Suprapubic skin (tissue), 4 donors: Measurements from ENCODE around the gene PEMT. TPM values are rescaled to one million over a fixed set of nuclear protein-coding genes. Genes with fewer than 3 reads are reported as not detected.

ENCODE experiments used
- DNase-seq, 2 donors: peaks; one replicate each; pipeline ENCODE4 v3.0.0-alpha.2; 2019; ENCODE audit warnings: low spot score in 2 of 2
- H3K27ac ChIP-seq: fragments of 200-600 bp; sonication (generic); one replicate; pipeline ENCODE4 v1.5.1; 2019
- H3K27me3 ChIP-seq: fragments of 200-600 bp; sonication (generic); one replicate; pipeline ENCODE4 v1.5.1; 2019
- H3K36me3 ChIP-seq: fragments of 200-600 bp; sonication (generic); one replicate; pipeline ENCODE4 v1.5.1; 2019
- H3K4me1 ChIP-seq: fragments of 200-600 bp; sonication (generic); one replicate; pipeline ENCODE4 v1.5.1; 2019
- H3K4me3 ChIP-seq: fragments of 200-600 bp; sonication (generic); one replicate; pipeline ENCODE4 v1.5.1; 2019; ENCODE audit warnings: mild to moderate bottlenecking
- H3K9me3 ChIP-seq: fragments of 200-600 bp; sonication (generic); one replicate; pipeline ENCODE4 v1.5.1; 2019
- CTCF ChIP-seq, 2 donors: fragments of 200-600 bp in 1 of 2; fragments of 450-650 bp in 1 of 2; sonication (generic) in 1 of 2; IDR thresholded peaks; one replicate each; pipeline ENCODE4 v1.5.1; 2016 to 2019; ENCODE audit warnings: antibody characterized with exemption in 2 of 2, mild to moderate bottlenecking in 1 of 2, moderate library complexity in 1 of 2
- EP300 ChIP-seq: sonication (generic); formaldehyde crosslinking; IDR thresholded peaks from one replicate; pipeline ENCODE4 v1.6.1; 2017; ENCODE audit warnings: antibody characterized with exemption
- POLR2A ChIP-seq, 2 donors: fragments of 450-650 bp; IDR thresholded peaks; one replicate each; pipeline ENCODE4 v1.6.1; 2017; ENCODE audit warnings: antibody characterized with exemption in 2 of 2, mild to moderate bottlenecking in 2 of 2, moderate library complexity in 2 of 2
- POLR2AphosphoS5 ChIP-seq, 3 donors: sonication (generic); formaldehyde crosslinking; IDR thresholded peaks; one replicate each; pipeline ENCODE4 v1.6.1; 2017; ENCODE audit warnings: antibody characterized with exemption in 3 of 3
- WGBS: methylation state at CpG from one replicate; pipeline ENCODE4 v1.1.5; 2018; 5-methylcytosine and 5-hydroxymethylcytosine counted together
- total RNA-seq, 4 donors: library from RNA; depleted of rRNA; stranded (reverse); fragments of >200 nt; gene quantifications; one replicate each; pipeline ENCODE4 v1.1.0, GENCODE V29; 2016

PEMT gene
- total RNA-seq, 4 donors from 2014 or later = 25.7 to 60.6 (median 50.0) TPM

GRCh38 chr17:17564896-17565295 is 26.6 kb downstream of the PEMT start:
- TF ChIP-seq POLR2A (IDR thresholded peaks at IDR 0.05) (no peak), CTCF (IDR thresholded peaks at IDR 0.05) (no peak), POLR2AphosphoS5 (IDR thresholded peaks at IDR 0.05) (no peak), EP300 (no peak)
- H3K4me3 ChIP-seq = no peak overlapping the region
- H3K27ac ChIP-seq = no peak overlapping the region
- peaks cover 69% of the 10 kb centered on the region for H3K4me1 ChIP-seq
- no peaks in the 10 kb centered on the region for H3K9me3 ChIP-seq
- DNase-seq = no peak
- no peaks in the 10 kb centered on the region for H3K27me3 ChIP-seq
- 77% methylated on average over 2 of the region's 5 CpGs for WGBS
- no peaks in the 10 kb centered on the region for H3K36me3 ChIP-seq

GRCh38 chr17:17564323-17564722 is 27.2 kb downstream of the PEMT start:
- WGBS = 97% methylated on average over 4 of the region's 4 CpGs
- H3K4me3 ChIP-seq = no peak overlapping the region
- no peak overlapping the region for H3K27ac ChIP-seq
- H3K9me3 ChIP-seq = no peaks in the 10 kb centered on the region
- peaks cover 63% of the 10 kb centered on the region for H3K4me1 ChIP-seq
- no peak for TF ChIP-seq POLR2AphosphoS5 (IDR thresholded peaks at IDR 0.05)
- H3K36me3 ChIP-seq = no peaks in the 10 kb centered on the region
- DNase-seq = no peak
- H3K27me3 ChIP-seq = no peaks in the 10 kb centered on the region

GRCh38 chr17:17563530-17563929 is 28.0 kb downstream of the PEMT start:
- 98% methylated on average over 8 of the region's 13 CpGs for WGBS
- no peaks in the 10 kb centered on the region for H3K36me3 ChIP-seq

GRCh38 chr17:17562146-17562511 is 29.4 kb downstream of the PEMT start:
- WGBS = 50% methylated on average over 10 of the region's 15 CpGs
- peak overlapping the region; percentile 76 for H3K27ac ChIP-seq
- H3K9me3 ChIP-seq = no peaks in the 10 kb centered on the region
- TF ChIP-seq EP300 = no peak
- TF ChIP-seq CTCF (IDR thresholded peaks at IDR 0.05) = no peak
- TF ChIP-seq POLR2A (IDR thresholded peaks at IDR 0.05) = no peak
- TF ChIP-seq POLR2AphosphoS5 (IDR thresholded peaks at IDR 0.05) = no peak
- H3K4me3 ChIP-seq = no peak overlapping the region
- no peaks in the 10 kb centered on the region for H3K27me3 ChIP-seq
- DNase-seq = no peak
- peaks cover 43% of the 10 kb centered on the region for H3K4me1 ChIP-seq
- no peaks in the 10 kb centered on the region for H3K36me3 ChIP-seq

More at GRCh38 chr17:17563530-17563929, 28.0 kb downstream of the PEMT start:
- Histone ChIP-seq H3K27ac (no peak overlapping the region), H3K4me3 (no peak overlapping the region), H3K9me3 (no peaks in the 10 kb centered on the region), H3K4me1 (peaks cover 57% of the 10 kb centered on the region), H3K27me3 (no peaks in the 10 kb centered on the region)
- TF ChIP-seq POLR2A (IDR thresholded peaks at IDR 0.05) (no peak), POLR2AphosphoS5 (IDR thresholded peaks at IDR 0.05) (no peak), EP300 (no peak), CTCF (IDR thresholded peaks at IDR 0.05) (no peak)
- no peak for DNase-seq

- H3K9me3 ChIP-seq = no peaks in the 10 kb centered on the region
- peak overlapping the region; percentile 76 for H3K27ac ChIP-seq
- no peaks in the 10 kb centered on the region for H3K36me3 ChIP-seq
- peak; percentile 82 to 87 for DNase-seq
- TF ChIP-seq CTCF (IDR thresholded peaks at IDR 0.05) (no peak), POLR2AphosphoS5 (IDR thresholded peaks at IDR 0.05) (peak in 1 of 3 donors; percentile 32), EP300 (no peak)
- no peak overlapping the region for H3K4me3 ChIP-seq
- peaks cover 37% of the 10 kb centered on the region for H3K4me1 ChIP-seq
- no peaks in the 10 kb centered on the region for H3K27me3 ChIP-seq
- WGBS = 63% methylated on average over 14 of the region's 30 CpGs
These were observed 29.9 kb downstream of the PEMT start for GRCh38 chr17:17561408-17562145.

- Histone ChIP-seq H3K4me1 (peaks cover 31% of the 10 kb centered on the region), H3K36me3 (no peaks in the 10 kb centered on the region), H3K9me3 (no peaks in the 10 kb centered on the region), H3K27ac (peak overlapping the region; percentile 76), H3K27me3 (no peaks in the 10 kb centered on the region), H3K4me3 (no peak overlapping the region)
- no peak for DNase-seq
- TF ChIP-seq CTCF (IDR thresholded peaks at IDR 0.05) (no peak), POLR2AphosphoS5 (IDR thresholded peaks at IDR 0.05) (no peak), EP300 (no peak), POLR2A (IDR thresholded peaks at IDR 0.05) (no peak)
- 94% methylated on average over 9 of the region's 10 CpGs for WGBS
These were observed 30.5 kb downstream of the PEMT start for GRCh38 chr17:17560975-17561374.
